Omental fat pad (tissue), 4 donors: ENCODE results near the gene COPG2. TPM values are rescaled to one million over a fixed set of nuclear protein-coding genes. Genes with fewer than 3 reads are reported as not detected.

Experiments used
- ATAC-seq: fragments of 150-250 bp; one replicate; pipeline ENCODE4 v1.9.1; 2016; ENCODE audit warnings: mild to moderate bottlenecking, moderate library complexity; ENCODE audit not compliant: low FRiP score
- DNase-seq: peaks from one replicate; pipeline ENCODE4 v3.0.0-alpha.2; 2019; ENCODE audit warnings: low spot score
- CTCF ChIP-seq, 3 donors: fragments of 450-650 bp; IDR thresholded peaks; one replicate each; pipeline ENCODE4 v1.5.1; 2016 to 2017; ENCODE audit warnings: antibody characterized with exemption in 3 of 3, mild to moderate bottlenecking in 3 of 3, moderate library complexity in 2 of 3
- total RNA-seq, 4 donors: library from RNA; depleted of rRNA; stranded (reverse); fragments of >200 nt; gene quantifications; one replicate each; pipeline ENCODE4 v1.1.0, GENCODE V29; 2016

COPG2 gene
- total RNA-seq, 4 donors from 2014 or later, result 12.6 to 29.8 (median 16.8) TPM

- DNase-seq (no peak), ATAC-seq (no peak)
- TF ChIP-seq CTCF (IDR thresholded peaks at IDR 0.05), result no peak
These were observed 179.2 kb downstream of the COPG2 start for GRCh38 chr7:130489140-130489983.

GRCh38 chr7:130488392-130489139 is 180.0 kb downstream of the COPG2 start:
- ATAC-seq (no peak), DNase-seq (no peak)
- TF ChIP-seq CTCF (IDR thresholded peaks at IDR 0.05), result no peak

- no peak for DNase-seq
- ATAC-seq, result no peak
- no peak for TF ChIP-seq CTCF (IDR thresholded peaks at IDR 0.05)
These were observed 181.6 kb downstream of the COPG2 start for GRCh38 chr7:130486954-130487436.

- TF ChIP-seq CTCF (IDR thresholded peaks at IDR 0.05), result peak in 1 of 3 donors; percentile 20
- DNase-seq, result no peak
- ATAC-seq, result peak; percentile 38
These were observed 182.2 kb downstream of the COPG2 start for GRCh38 chr7:130486114-130486953.

GRCh38 chr7:130485734-130486113 is 182.8 kb downstream of the COPG2 start:
- ATAC-seq (no peak), DNase-seq (no peak)
- TF ChIP-seq CTCF (IDR thresholded peaks at IDR 0.05), result no peak

GRCh38 chr7:130483031-130483430 is 185.5 kb downstream of the COPG2 start:
- no peak for DNase-seq
- no peak for ATAC-seq
- TF ChIP-seq CTCF (IDR thresholded peaks at IDR 0.05), result no peak
